GM19397 (cell line): ENCODE measurements around the gene ZBTB3.
"Not testable (repeated sequence)": the region's sequence is repeated elsewhere in the genome, so short reads cannot be mapped to it uniquely, and the experiment has no call there.

Experiments used
- ATAC-seq: cut with Tn5 transposase; IDR thresholded peaks from one replicate; pipeline ENCODE4 v1.9.1; 2021; ENCODE audit warnings: mild to moderate bottlenecking, moderate library complexity; ENCODE audit not compliant: unreplicated experiment

The ZBTB3 gene

GRCh38 chr11:62716816-62717215 is 37.1 kb downstream of the ZBTB3 start:
- ATAC-seq = no peak

DNA sequence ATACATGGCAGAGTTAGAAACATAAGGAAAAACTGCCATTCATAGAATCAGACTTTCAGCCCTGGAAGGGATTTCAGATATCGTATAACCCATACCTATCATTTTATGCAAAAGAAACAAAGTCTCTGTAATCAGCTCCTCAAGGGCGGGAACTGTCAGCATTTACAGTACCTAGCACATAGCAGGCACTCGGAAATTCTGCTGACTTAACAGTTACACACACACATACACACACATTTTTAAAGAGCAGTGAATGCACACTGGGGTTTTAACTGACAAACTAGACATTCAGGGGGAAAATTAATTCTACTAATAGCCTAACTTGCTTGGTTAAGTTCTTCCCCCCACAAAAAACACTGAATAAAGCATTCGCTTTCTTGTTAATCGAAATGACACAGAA is 37.8 kb downstream of the ZBTB3 start:
- ATAC-seq = no peak

DNA sequence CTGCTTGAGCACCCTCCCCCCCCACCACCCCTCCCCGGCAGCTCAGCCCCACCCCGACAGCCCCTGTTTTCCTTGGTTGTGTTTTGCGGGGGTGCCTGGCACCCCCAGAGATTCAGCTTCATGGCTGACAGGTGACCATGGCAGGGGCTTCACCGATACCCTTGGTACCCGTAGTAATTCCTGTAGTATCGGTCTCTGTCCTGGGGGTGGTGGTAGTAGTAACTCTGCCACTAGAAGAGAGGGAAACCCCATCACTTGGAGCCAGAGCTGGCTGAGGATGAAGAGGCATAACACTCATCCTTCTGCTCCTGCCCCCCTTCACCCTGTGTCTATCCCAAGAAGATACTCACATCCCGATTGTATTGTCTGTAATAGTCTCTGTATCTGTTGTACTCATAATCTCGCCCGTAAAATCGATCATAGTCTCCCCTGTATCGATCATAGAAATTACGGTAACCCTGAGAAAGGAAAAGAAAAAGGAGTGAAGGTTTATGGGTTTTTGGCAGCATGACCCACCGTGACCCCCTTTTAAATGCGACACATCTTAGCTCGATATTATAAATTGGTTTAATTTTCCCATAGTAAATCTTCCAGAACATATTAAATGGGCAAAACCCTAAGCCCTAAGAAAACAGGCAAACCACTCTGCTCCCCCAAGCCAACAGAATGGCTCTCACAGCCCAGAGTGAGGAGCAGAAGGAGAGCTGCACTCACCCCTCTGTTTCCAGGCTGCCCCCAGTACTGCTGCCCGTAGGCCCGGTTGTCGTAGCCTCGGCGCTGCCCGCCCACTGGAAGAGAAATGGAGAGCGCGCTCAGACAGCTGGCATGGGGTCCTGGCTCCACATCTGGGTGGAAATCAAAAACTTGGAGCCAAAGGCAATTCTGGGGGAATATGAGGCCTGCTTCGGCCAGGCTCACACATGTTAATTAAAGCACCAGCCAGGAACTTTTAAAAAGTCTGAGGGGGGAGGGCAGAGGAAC is 38.5 kb downstream of the ZBTB3 start:
- ATAC-seq = no peak

DNA sequence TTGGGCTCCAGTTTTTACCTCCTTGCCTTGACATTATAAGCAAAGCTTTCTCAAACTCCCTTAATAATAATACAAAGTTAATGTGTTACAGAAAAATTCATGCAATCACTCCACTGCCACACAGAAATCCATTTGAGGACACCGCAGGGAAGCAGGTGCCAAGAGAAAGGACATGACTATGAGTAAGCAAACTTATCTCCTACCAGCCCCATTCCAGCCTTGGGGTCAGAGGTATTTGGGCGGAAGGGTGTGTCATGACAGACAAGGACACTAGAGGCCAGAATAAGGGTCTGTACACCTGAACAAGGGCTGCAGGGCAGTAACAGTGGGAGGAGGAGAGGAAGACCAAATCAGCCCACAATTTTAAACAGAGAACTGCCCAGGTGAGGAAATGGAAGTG is 40.6 kb downstream of the ZBTB3 start:
- ATAC-seq = no peak

- no peak for ATAC-seq
Measured at GRCh38 chr11:62712861-62713260, 41.1 kb downstream of the ZBTB3 start.

DNA sequence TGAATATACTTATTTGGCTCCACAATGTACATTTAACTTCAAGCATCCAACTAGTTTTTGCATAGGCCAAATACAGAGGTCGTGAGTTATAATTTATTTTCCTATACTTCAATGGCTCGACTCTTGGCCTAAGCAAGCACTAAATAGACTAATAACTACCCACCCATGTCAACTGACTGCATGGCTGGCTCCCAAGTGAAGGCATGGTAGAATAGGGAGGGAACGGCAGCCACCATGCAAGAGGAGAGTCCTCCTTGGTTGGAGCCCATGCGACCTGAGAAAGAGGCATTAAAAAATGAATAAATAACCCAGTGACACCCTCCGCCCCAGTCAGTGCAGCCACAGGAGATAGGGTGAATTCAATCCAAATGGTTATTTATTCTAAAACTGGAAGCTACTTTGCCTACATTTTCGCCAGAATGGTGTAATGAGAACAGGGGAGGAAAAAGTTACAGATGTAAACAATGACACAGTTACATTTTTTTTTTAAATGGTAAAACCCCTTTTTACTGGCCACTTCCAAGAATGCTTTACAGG is 41.6 kb downstream of the ZBTB3 start:
- ATAC-seq = no peak

DNA sequence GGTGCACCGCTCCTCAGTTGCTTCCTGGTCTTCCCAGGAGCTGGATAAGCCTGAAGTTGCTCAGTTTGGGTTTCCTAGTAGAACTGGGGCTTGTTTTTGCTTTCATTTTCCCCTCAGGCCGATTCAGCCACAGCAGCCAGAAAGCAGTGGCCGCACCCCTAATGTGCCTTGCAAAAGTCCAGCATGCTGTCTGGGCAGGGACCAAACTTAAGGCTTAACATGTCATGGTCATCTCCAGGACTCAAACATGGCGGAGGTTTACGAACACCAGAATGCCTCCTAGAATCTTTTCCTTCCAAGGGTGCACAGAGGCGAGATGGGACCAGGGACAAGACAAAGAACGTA is 44.0 kb downstream of the ZBTB3 start:
- ATAC-seq = no peak

DNA sequence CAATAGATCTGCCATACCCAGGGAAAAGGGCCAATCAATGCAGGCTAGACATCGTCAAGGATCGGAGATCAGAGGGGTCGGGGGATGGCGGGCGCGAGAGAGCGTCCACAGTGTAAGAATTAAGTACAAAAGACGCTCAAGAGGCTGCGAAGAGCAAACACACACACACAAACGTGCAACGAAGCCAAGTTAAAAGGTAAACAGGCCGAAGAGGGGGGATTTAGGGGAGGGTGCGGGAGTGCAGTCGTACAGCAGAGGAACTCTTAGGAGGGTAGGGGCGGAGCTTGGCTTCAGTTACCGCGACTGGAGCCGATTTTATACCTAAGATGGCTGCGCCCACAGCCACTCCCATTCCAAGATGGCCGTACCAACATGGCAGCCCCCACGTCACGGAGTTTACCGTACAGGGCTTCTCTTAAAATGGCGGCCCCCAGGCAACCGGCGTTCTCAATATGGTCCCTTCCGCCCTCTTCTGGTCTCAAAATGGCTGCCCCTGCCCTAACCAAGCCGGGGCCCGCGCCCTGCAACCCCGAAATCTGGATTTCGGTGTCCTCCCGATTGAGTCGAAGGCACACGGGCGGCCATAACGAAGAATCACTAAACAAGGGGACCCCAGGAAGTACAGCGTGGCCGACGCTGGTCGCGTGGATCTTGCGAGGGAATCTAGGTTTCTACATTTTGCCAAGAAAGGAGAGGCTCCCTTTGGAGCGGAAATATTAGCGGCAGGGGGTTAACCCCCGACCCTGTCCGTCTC is 44.5 kb downstream of the ZBTB3 start:
- ATAC-seq = peak; percentile 66

GRCh38 chr11:62708793-62709192 is 45.2 kb downstream of the ZBTB3 start:
- ATAC-seq = no peak

DNA sequence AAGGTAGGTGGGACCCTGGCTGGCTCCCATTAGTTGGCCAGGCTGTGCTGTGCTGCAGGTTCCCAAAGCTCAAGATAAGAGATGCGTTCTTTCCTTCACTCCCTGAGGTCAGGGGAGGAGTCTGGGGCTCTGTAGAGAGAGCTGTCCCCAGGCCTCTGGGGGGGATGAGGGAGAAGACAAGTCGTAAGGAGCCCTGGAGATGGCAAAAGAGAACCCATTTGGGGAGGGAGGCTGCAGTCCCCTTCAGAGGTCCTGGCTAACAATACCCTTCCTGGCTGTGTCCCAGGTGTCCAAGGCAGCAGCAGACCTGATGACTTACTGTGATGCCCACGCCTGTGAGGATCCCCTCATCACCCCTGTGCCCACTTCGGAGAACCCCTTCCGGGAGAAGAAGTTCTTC is 45.6 kb downstream of the ZBTB3 start:
- no peak for ATAC-seq

DNA sequence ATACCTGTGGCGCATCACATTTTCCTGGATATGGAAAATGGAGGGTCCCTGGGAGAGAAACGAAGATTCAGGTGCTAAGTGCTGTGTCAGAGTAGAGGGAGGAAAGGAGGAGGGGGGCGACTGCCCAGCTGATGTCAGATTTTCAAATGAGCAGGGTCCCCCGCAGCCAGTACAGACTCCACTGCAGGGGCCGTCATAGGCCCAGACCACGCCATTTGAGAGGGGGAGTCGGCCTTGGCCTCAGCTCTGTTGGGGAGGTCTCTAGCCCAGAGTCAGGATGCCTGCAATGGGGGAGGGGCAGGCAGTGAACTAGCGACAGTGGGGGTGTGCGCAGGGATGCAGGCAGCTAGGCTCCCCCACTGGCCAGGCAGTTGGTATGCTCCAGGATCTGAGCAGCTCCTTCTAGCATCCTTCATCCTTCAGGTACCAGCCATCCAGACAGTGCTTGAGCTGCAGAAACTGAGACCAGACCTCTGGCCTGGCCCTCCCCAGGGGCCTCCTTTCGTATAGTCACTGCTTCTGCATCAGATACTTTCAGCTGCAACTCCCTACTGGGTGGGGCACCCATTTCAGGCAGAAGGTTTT is 46.6 kb downstream of the ZBTB3 start, which contains the start of the genes BSCL2 and GNG3:
Gene BSCL2, minus strand, starts transcription at position 148 of the 585 bp plus-strand sequence. CDS start 229 bp downstream, outside the sequence.
Gene GNG3, plus strand, starts transcription at position 400 of the 585 bp plus-strand sequence. CDS start 620 bp downstream, outside the sequence.
- no peak for ATAC-seq

DNA sequence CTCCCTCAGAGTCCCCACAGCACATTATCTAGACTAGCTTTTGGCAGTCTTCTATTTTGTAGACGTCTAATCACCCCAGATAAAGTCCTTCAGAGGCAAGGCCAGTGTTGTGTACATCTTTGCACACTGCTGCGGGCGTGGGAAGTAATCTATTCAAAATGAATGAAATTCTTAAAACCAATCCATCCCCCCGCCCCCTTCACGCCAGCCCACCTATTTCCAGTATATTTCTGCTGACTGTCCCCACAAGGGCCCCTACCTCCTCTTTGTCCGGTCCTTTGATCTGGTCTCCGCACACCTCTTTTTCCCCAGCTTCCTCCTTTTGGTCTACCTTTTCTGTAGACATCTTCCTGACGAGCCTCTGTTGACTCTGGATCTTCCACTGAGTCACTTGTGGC is 47.1 kb downstream of the ZBTB3 start:
- ATAC-seq = no peak

GRCh38 chr11:62705880-62706849 is 47.8 kb downstream of the ZBTB3 start:
- peak; percentile 61 for ATAC-seq

GRCh38 chr11:62705413-62705812 is 48.5 kb downstream of the ZBTB3 start:
- ATAC-seq = no peak

DNA sequence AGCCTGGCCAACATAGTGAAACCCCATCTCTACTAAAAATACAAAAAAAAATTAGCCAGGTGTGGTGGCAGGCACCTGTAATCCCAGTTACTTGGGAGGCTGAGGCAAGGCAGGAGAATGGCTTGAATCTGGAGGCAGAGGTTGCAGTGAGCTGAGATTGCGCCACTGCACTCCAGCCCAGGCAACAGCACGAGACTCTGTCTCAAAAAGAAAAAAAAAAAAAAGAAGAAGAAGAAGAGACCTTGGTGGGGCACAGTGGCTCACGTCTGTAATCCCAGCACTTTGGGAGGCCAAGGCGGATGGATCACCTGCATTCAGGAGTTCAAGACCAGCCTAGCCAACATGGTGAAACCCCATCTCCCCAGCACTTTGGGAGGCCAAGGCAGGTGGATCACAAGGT is 50.0 kb downstream of the ZBTB3 start:
- ATAC-seq = not testable (repeated sequence)

DNA sequence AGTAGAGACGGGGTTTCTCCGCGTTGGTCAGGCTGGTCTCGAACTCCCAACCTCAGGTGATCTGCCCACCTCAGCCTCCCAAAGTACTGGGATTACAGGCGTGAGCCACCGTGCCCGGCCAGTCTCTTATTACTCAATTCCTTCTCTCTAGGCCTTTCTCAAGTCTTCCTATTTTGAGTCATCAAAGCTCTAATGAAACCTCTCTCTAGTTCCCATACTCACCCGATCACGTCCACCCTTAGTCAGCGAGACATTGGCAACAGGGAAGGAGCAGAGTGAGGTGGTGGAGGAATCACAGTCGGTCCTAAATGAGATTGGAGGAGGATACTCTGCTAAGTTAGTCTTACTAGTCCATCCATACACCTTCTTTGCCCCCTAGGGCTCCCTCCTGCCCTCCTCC is 51.7 kb downstream of the ZBTB3 start:
- ATAC-seq = no peak
